D721Med (cell line): ENCODE results near the gene CNRIP1.

Experiments used
- DNase-seq: peaks from one replicate; pipeline ENCODE4 v3.0.0; 2011; ENCODE audit warnings: low spot score; ENCODE audit not compliant: insufficient read length
- FAIRE-seq: peaks from 2 replicates; lab custom pipeline; 2011; peaks lifted over from hg19 to GRCh38; lab: Jason Lieb, UNC
- TF ChIP-seq, protein P1 (sequence below): IDR thresholded peaks from 2 replicates; pipeline ENCODE4 v1.5.1; 2012; ENCODE audit warnings: mild to moderate bottlenecking, control low read depth; ENCODE audit not compliant: insufficient read depth; ENCODE audit errors: missing control alignments

Gene CNRIP1

DNA sequence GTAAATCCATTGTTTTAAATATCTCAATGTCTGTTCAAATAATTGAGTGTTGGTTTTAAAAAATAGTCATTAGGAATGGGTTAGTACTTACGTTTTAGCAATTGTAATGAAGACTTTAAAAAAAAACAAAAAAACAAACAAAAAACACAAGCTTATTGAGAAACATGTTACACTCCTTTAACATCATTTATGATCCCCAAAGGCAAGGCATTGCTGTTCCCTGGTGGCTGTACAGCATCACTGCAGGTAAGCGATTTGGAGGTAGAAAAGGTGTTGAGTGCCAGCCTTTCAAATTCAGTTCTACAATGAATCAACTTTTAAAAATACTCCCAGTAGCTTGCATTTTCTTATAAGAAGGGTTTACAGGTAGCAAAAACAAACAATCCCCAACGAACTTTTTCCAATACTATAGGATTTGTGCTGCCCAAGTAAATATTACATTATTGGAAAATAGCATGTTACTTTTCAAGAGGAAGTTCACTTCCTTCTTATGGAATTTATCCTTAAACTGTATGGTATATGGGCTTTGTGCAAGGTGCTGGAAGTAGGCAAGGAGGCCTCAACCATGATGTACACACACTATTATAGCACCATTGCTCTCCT, 27.5 kb downstream of the CNRIP1 start:
- no peak for DNase-seq
- TF ChIP-seq, protein P1, sequence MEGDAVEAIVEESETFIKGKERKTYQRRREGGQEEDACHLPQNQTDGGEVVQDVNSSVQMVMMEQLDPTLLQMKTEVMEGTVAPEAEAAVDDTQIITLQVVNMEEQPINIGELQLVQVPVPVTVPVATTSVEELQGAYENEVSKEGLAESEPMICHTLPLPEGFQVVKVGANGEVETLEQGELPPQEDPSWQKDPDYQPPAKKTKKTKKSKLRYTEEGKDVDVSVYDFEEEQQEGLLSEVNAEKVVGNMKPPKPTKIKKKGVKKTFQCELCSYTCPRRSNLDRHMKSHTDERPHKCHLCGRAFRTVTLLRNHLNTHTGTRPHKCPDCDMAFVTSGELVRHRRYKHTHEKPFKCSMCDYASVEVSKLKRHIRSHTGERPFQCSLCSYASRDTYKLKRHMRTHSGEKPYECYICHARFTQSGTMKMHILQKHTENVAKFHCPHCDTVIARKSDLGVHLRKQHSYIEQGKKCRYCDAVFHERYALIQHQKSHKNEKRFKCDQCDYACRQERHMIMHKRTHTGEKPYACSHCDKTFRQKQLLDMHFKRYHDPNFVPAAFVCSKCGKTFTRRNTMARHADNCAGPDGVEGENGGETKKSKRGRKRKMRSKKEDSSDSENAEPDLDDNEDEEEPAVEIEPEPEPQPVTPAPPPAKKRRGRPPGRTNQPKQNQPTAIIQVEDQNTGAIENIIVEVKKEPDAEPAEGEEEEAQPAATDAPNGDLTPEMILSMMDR: peak; percentile 65
- FAIRE-seq: no peak

DNA sequence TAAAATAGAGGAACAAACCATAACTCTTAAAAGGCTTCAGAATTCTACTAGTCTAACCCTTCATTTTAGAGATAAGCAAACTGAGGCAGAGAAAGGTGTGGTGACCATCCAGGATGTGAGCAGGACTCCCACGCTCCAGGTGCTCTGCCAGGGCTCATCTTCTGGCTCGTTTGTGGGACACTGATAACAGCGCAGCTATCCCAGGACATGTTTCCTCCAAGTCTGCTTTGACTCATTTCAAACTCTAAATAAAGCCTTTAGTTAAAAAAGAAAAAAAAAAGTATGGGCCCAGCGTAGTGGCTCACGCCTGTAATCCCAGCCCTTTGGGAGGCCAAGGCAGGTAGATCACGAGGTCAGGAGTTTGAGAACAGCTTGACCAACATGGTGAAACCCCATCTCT, 28.4 kb downstream of the CNRIP1 start:
- no peak for DNase-seq
- TF ChIP-seq, protein P1: no peak
- FAIRE-seq: no peak

DNA sequence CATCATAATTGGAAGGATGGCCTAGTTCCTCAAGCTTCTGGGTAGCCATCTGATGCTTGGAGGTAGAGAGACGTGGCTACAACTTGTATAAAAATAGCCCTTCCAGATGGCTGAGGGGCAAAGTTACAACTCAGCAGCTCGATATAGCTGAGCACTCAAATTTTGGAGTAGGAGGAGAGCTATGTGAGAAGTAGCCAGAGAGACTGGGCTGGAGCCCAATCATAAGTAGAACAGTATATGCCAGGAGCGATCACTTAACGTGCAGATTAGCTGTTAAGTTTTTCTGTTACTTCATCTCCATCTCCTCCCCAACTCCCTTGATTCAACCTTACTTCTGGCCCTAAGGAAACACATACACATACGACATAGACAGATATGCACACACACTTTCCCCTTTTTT, 28.8 kb downstream of the CNRIP1 start:
- FAIRE-seq (no peak), DNase-seq (no peak)
- TF ChIP-seq, protein P1: no peak

DNA sequence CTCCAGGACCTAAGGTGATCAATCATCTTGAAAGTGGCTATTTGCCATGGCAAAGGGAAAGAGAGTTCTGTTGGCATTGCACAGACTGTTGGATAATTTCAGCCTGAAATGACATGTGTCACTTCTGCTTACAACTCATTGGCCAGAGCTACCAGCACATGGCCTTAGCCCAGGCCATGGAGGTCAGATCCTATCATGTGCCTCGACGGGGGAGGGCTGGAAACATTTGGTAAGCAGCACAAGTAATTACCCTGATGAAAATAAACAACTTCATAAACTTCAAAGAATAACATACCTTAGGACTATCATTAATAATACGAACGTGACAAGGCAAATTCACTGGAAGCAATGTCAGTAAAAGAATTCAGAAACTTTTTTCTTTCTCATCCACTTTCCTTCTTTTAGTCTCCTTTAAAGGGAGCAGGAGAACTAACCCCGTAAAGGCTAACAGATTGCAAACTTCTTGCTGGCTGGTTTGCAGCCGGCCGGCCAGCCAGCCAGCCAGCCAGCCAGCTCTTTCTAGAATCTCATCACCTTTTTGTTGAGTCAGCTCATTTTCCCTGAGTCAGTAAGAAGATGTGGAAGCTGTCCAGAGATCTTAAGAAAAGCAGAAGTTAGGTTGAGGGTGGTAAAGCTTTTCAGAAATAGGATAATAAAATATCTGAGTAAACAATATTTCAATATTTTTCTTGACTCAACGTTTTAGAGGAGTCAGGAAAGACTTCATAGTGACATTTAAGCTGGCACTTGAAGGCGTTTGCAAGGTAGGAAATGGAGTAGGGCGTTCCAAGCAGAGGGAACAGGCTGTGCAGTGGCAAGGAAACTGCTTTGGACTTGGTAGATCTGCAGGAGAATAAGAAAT, 31.9 kb downstream of the CNRIP1 start:
- DNase-seq: no peak
- FAIRE-seq: no peak
- TF ChIP-seq, protein P1: no peak

DNA sequence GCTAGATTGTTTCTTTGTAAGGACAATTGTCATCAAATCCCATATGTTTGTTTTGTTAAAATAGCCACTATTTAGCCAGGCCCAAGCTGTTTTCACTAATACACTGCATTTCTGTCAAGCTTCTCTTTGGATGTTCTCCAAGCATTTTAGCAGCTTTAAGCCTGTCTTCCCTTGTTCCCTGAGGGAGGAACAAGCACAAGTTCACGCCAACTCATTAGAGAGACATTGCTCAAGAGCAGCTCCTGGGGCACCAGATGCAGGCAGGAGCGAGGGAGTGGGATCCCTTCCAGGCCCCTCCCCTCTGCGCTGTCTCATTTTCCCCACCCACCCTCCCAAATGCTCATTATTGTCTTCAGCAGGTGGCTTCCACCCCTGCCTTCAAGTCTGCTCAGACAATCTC, 34.9 kb downstream of the CNRIP1 start:
- no peak for FAIRE-seq
- TF ChIP-seq, protein P1: no peak
- no peak for DNase-seq

DNA sequence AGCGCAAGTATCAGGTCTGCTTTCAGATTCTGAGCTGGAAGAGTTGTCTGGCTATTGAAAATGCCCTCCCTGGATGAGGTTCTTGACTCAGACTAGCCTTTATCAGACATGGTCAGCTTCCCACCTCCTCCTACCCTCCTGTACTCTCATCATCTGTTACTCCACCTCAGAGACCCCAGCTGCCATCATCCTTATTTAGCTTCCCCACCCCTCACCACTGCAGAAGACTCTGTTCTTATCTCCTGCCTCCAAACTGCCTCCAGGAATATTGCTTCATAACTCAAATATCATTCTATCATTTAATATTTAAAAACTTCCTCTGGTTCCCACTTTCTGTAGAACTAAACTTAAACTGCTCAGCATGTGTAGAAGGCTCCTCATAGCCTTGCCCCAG, 36.3 kb downstream of the CNRIP1 start:
- FAIRE-seq: no peak
- no peak for DNase-seq
- TF ChIP-seq, protein P1: no peak
